Medulla oblongata (tissue), 1 donor: ENCODE data around the gene SEPTIN1.

Experiments used
- DNase-seq: peaks from one replicate; pipeline ENCODE4 v3.0.0-alpha.2; 2015; ENCODE audit errors: extremely low spot score

Gene SEPTIN1

DNA sequence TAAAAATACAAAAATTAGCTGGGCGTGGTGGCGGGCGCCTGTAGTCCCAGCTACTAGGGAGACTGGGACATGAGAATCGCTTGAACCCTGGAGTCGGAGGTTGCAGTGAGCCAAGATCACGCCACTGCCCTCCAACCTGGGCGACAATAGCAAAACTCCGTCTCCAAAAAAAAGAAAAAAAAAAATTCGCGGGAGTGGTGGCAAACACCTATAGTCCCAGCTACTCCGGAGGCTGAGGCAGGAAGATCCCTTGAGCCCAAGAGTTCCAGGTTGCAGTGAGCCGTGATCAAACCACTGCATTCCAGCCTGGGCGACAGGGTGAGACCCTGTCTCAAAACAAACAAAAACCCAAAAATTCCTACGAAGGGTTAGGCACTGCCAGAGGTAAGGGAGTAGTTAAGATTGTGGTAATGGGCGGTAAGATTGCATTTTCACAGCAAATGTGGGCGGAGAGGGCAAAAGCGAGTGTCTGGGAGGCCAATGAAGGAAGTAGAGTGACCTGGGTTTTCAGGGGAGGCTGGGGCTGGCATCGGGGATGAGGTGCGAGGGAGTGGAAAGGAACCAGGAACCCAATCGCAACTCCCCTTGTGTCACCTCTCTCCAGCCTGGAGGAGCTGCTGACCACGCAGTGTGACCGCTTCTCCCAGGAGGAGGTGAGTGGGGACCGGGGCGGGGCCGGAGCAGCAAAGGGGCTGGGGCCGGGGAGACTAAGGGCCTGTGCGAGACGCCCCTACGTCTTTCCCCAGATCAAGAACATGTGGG, 5.1 kb downstream of the SEPTIN1 start:
- DNase-seq = no peak

DNA sequence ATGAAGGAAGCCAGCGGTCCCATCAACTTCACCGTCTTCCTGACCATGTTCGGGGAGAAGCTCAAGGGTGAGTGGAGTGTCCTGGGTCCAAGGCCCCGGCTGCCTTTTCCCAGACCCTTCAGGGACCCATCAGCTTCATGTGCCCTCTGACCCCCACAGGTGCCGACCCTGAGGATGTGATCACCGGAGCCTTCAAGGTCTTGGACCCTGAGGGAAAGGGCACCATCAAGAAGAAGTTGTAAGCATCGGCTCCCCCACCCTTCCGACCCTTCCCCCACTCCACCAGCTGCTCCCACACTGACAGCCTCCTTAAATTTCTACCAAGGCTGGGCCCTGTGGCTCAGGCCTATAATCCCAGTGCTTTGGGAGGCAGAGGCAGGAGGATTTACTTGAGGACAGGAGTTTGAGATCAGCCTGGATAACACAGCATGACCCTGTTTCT, 5.9 kb downstream of the SEPTIN1 start:
- DNase-seq = no peak

DNA sequence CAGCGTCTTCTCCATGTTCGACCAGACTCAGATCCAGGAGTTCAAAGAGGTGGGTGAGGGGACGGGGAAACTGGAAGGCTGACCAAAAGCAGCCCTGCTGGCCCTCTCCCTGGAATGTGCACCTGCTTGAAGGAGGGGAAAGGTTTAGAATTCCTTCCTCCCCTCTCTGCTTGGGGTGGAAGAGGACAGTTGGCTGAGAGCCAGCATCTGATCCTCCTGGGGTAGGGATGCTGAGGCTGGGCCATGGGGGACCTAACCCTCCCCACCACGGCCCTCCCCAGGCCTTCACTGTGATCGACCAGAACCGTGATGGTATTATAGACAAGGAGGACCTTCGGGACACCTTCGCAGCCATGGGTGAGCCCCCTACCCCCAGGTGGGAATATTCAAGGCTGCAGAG, 6.5 kb downstream of the SEPTIN1 start:
- no peak for DNase-seq

DNA sequence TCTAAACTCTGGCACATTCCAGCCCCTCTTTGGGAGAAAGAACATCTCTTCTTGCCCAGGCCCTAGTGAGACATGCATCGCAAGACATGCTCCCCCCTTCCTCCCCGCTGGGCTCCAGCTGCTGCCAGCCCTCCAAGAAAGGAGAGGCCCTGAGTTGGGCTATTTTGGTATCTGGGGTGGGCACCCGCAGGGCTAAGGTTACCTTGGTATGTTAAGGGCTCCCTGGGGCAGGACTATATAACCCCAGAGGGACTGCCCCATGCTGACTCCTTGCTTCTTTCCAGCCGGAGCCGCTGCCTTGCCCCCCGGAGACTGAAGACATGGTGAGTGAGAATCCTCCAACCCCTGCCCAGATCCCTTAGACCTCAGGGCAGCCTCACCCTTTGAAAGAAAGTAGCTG, 7.8 kb downstream of the SEPTIN1 start, which contains the start of gene MYL11:
Gene MYL11 (plus strand): TSS at position 265 of the 400 bp plus-strand sequence. CDS start 56 bp downstream, at position 321.
- no peak for DNase-seq

DNA sequence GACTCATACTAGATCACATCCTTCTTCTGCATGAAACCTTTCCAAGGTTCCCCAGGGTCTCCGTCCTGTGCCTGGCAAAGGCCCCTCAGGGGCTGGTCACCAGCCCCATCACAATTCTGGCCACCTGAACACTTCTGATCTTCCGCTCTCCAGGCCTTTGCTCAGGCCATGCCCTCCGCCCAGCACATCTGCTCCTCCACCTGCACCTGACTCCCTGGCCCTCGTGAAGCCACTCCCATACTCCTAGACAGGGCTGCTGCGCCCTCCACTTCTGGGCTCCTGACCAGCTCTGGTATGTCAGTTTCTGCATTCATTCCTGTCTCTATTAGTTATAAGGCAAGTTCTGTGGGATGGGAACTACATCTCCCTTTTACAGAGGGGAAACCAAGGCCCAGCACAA, 9.6 kb downstream of the SEPTIN1 start:
- DNase-seq = no peak

DNA sequence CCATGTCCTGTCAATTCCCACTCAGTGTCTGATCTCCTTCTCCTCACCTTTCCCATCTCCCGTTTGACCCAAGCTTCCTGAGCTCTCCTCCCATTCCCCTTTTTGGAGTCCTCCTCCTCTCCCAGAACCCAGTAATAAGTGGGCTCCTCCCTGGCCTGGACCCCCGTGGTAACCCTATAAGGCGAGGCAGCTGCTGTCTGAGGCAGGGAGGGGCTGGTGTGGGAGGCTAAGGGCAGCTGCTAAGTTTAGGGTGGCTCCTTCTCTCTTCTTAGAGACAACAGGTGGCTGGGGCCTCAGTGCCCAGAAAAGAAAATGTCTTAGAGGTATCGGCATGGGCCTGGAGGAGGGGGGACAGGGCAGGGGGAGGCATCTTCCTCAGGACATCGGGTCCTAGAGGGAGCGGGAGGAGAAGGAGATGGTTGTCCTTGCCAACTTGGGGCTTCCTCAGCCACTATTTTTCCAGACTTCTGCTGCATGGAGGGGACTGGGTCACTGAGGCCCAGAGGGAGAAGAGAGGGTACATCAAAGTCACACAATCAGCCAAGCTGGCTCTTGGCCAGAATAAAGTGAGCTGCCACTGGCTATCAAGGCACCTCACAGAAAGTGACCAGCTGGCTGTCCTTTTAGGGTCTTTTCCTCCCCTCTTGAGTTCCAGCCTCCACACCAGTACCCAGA, 10.2 kb downstream of the SEPTIN1 start:
- DNase-seq = no peak

DNA sequence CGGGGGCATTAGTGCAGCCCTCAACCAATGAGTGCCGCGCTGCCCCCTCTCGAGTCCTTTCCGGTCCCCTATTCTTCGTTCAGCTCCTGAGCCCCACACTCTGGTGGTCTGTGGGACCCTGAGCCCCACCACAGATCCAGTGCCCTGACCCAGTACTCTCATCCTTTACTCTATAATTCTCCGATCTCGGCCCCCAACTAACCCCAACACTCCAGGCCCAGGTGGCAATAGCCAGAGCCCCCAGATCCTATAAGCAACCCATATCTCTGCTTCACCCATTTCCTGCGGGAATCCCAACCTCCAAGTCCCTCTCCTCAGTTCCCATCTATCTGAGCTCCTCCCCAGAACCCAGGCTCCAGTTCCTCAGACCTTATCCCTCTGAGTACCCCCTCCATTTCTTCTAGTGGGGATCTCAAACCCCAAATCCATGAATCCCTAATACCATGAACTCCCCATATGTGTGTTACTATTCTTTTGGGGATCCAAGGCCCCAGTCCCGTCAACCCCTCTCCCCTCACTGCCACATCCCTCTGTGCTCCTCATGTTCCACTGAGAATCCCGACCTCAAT, 11.0 kb downstream of the SEPTIN1 start:
- no peak for DNase-seq

DNA sequence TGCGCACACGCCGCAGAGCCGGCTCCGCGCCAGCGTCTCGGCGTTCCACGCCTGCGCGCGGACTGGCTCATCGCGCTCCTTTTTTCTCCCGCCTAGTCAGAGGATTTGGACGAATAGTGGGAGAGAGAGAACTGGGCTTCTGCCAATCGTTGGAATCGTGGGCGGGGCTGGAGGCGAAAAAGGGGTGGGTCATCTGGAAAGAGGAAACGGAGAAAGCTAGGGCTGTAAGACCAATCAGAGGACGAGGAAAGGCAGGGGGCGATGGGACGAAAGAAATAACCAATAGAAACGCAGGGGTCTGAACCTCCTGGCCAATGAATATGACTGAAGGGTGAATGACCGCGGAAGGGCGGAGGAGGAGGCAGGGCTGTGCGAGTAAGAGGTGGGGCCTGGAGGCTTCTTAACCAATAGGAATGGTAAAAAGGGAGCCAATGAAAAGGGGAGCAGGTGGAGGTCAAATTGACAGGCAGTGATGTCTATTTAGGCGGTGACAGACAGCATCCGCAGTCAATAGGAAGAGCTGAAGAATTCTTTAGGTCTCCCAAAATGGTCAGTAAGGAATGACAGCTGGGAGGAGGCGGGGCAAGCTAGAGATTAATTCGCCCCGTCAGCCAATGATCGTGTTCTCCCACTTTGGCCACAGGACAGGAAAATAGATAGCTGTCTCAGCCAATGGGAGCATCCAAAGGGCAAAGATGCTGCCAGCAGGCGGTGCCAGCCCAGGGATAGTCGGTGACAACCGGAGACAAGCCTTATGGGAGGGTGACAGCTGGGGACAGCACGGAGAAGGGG, 11.7 kb downstream of the SEPTIN1 start, which contains the start of gene TBC1D10B:
Gene TBC1D10B (minus strand): TSS at position 39 of the 792 bp plus-strand sequence. CDS start 311 bp downstream, outside the sequence.
- peak; percentile 100 for DNase-seq

DNA sequence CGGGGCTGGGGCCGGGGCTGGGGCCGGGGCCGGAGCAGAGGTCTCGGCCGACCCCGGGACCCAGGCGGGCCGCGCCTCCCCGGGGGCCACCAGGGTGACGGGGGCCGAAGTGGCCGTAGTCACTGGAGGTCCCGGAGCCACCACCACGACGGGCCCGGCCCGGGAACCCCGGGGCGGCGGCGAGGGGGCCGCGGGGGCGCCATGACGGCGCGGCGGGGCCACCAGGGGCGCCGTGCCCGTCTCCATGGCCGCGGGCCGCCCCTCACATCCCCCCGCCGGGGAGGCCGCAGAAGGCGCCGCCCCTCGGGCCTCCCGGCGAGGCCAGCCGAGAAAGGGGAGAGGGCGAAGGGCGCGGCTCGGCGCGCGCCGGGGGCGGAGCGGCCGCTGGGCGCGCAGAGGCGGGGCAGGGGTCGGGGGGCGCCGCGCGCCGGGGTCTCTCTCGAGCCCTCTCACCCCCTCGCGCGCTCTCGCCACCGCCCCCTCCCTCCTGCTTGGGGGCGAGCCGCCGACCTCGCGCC, 12.4 kb downstream of the SEPTIN1 start:
- DNase-seq = no peak

DNA sequence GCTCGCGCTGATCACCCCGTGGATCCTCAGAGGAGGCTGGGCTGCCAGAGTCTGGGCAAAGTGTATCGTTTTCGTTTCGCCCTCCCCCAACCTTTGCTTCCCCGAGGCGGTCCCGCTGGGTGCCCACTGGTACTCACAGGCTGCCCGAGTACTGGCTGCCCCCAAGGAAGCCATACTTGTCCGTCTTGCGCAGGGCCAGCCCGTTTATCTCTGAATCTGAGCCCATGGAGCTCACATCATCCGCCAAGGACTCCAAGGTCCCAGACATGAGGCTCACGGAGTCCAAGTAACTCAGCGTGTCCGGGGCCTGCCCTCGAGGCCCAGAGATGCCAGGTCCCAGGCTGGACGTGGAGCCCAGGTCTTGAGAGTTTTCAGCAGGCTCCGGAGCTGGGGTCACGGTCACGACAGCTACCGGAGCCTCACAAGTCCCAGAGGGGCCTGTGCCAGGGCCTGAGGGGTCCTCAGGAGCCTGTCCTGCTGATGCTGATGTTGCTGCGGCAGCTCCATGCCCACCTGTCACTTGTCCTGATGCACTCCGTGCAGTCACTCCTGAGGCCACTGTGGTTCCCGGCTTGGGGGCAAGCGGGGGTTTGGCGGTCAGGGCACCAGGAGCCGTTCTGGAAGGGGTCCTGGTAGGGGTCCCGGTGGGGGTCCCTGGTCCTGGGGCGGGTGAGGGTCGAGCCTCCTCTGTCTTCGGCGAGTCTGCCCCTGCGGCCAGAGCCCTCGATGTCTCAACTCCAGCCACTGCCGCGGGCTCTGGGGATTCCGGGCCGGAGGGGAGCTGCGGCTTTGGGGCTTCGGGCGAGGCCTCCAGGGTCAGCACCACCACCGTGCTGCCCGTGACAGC, 13.0 kb downstream of the SEPTIN1 start:
- DNase-seq = no peak

DNA sequence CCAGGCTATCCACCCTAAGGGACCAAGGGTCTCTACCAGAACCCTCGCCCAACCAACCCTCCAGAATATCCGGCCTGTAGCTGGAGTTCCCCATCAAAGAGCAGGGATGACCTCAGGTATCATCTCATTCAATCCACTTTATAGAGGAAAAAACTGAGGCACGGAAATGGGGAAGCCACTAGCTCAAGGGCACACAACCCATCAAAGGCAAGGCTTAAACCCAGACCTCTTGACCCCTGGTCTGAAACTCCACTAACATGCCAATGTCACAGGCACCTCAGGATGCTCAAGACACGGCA, 13.6 kb downstream of the SEPTIN1 start:
- DNase-seq = no peak

DNA sequence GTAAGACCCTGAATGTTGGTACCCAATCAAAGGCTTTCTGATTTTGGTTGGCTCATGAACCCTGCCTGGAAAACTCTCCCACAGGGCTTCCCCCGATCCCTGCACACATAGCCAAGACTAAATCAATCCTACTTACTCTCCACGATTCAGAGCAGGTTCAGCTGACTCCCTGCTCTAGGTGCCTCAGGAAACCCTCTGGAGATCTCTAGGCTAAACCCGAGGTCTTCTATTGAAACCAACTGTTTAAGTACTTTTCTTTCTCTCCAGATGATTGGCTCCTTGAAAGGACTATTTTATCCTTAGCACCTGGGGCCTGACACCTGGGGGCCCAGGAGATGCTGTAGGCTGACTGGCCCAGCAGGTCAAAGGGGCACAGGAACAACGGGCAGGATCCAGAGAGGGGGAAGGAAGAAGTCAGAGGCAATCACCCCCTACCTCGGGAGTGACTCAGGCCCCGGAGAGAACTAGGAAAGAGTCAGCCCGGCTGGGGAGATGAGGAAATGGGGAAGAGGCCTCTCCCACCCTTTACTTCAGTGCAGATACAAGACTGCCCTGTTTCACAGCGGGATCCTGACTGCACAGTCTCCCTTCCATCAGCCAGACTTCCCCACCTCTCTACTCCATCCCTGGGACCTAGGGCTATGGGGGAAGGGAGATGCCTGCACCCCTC, 14.1 kb downstream of the SEPTIN1 start:
- DNase-seq = no peak

DNA sequence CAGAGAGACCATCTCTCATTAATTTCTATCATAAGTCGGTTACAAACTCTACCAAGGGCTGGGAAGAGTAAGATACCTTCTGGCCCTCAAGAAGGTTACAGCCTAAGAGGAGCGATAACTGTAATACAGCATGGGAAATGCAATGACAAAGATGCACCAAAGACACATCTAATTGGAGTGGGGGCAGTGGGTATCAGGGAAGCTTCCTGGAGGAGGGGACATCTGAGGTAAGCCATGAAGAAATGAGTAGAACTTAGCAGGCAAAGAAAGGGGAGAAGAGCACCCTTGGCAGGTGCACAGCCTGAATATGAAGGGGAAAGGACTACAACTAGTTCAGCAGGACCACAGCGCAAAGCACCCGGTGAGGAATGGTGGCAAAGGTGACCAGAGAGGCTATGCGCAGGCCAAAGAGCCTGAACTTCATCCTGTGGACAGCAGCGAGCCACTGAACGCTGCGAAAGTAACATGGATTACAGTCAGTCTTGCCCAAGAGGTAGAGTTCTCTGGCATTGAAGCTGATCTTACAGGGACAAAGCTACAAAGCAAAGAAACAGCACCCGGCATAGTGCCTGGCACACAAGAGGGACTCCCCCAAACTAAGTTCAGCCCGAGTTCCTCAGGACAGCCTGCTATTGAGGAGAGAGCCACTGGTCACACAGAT, 14.9 kb downstream of the SEPTIN1 start:
- DNase-seq = no peak

DNA sequence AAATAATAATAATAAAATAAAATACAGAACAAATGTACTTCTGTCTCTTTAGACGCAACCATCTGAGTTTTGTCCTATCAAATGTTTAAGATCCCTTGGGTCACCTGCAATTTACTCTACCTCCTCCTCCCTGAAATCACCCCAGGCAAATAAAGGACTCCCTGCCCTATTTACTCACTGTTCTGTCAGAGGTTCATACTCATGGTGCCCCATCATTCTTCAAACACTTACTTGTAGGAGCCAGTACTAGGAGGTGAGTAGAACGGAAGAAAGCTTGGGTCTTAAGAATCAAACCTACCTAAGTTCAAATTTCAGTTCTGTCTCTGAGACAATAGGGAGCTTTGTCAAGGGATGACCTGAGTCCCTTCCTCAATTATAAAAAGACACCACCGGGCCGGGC, 15.8 kb downstream of the SEPTIN1 start:
- no peak for DNase-seq

DNA sequence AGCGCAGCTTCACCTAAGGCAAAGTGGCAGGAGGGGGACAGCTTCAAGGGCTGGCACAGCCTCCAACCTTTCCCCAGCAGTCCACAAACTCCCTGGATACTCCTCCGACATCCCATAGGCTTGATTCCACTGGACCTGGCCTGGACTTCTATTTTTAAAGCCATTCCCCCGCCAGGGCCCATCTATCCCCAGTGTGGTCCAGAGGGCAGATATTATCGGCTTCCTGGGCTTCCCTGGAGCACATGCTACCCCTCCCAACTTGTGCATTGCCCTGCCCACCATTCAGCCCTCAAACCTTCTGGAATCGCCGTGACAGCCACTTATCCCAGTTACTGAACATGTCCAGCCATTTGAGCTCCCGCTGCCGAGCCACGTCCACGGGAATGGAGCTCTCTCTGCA, 17.2 kb downstream of the SEPTIN1 start:
- DNase-seq = no peak

DNA sequence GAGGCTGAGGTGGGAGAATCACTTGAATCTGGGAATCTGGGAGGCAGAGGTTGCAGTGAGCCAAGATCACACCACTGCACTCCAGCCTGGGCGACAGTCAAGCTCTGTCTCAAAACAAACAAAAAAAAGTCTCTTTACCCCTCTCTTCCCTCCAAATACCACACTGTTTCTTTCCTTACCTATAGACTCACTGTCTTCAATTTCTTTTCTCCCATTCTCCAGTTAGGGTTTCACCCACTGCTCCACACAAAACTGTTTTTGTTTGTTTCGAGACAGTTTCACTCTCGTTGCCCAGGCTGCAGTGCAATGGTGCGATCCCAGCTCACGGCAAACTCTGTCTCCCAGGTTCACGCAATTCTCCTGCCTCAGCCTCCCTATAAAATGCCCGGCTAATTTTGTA, 21.2 kb downstream of the SEPTIN1 start:
- no peak for DNase-seq

DNA sequence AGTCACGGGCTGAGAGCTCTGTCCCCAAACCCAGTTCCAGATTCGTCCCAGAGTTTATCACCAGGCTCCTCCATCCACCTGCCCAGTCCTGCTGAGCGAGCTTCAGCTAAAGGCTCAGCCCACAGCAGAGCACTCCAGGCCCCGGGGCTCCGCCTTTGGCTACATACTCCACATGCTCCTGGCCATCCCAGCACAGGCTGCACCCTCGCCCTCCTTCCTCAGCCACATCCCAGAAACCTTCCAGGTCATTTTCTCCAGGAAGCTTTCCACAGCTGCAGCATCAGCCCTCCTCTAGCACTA, 22.5 kb downstream of the SEPTIN1 start:
- DNase-seq = no peak

DNA sequence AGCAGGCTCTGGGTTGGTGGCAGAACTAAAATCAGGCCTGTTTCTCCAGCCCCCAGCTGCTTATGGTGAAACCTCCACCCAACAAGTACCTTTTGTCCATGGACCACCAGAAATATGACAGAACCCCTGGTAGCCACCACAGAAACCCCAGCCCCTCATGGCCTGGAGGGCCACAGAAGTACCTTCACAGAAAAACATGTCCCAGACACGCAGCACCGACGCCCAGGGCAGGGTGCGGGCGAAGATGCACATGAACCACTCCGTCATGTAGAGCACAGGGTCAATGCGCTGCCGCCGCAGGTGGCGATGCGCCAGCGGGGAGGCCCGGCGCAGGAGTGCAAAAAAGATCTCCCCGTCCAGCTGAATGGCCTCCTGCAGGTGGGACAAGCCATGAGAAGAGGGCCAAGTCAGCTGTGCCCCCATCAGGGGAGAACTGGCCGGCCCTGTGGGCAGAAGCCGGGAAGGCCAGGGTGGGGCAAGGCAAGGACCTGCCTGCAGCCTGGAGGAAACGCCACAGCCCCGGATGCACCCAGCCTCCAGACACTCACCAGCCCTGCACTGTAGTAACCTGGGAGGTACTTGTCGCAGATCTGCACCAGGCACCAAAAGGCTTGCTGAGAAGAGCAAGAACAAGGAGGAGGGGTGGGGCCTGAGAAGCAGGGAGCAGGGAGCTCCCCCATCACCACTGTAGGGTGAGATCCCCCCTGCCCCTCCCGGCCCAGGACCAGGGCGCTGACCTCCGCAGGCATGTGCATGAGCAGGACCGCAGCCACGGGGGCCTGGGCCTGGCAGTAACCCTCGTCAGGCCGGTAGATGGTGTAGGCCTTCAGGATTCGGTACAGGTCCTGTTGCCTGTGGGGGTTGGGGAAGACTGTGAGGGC, 23.1 kb downstream of the SEPTIN1 start:
- no peak for DNase-seq

DNA sequence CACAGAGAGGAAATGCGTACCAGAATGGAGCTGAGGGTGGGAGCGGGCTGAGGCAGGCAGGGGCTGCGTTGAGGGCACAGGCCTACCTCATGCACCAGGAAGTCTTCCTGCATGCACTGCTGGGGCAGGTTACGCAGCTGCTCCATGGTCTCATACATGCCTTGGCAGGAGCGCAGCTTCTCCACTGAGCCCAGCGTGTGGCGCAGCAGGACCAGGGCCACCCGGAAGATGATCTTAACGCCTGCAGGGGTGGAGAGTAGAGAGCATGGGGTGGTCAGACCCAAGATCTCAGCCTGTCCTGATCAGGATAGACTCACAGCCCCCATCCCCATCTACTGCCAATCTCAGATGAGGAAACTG, 23.8 kb downstream of the SEPTIN1 start:
- DNase-seq = no peak
